PC-9 (cell line): ENCODE measurements around the gene LMX1B.

Experiments
- EZH2 ChIP-seq: fragments of 200-600 bp; sonication (generic); IDR thresholded peaks from 2 replicates; pipeline ENCODE4 v1.8.0; 2017; ENCODE audit warnings: antibody characterized with exemption, low read depth
- TF ChIP-seq, protein P1 (sequence below): fragments of 200-600 bp; sonication (generic); conservative IDR thresholded peaks from 2 replicates; pipeline ENCODE4 v1.6.1; 2017; ENCODE audit warnings: mixed run types, antibody characterized with exemption, mild to moderate bottlenecking, moderate library complexity

DNA sequence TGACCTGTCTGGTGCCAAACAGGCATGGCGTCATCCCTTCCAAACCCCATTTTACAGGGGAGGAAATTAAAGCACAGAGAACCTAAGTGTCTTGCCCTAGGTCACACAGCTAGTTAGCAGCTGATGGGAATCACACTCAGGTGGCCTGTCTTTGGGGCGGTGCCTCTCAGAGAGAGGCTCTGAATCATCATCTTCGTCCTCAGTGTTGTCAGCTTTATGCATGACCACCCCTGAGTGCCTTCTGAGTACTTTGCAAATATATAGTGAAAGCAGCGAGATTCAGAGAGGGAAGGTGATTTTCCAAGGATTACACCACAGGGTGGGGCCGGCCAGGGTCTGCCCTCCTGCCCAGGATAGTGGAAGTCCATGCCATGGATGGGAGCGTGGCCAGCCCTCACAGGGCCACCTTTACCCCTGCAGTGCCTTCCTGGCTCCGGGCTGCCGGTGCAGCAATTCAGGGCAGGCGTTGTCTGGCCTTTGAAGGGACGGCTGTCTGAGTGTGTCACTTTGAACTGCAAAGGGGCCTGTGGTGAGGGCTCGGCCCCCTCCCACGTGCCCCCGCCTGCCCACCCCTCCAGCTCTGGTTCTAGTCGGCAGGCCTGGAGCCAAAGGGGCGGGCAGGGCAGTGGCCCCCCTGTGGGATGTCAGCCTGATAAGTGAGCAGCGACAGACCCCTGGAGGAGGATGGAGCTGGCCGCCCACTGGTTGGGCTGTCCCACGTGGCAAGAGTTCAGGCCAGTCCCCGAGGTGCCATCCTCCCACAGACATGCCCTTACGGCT, 16.9 kb downstream of the LMX1B start:
- TF ChIP-seq, protein P1, sequence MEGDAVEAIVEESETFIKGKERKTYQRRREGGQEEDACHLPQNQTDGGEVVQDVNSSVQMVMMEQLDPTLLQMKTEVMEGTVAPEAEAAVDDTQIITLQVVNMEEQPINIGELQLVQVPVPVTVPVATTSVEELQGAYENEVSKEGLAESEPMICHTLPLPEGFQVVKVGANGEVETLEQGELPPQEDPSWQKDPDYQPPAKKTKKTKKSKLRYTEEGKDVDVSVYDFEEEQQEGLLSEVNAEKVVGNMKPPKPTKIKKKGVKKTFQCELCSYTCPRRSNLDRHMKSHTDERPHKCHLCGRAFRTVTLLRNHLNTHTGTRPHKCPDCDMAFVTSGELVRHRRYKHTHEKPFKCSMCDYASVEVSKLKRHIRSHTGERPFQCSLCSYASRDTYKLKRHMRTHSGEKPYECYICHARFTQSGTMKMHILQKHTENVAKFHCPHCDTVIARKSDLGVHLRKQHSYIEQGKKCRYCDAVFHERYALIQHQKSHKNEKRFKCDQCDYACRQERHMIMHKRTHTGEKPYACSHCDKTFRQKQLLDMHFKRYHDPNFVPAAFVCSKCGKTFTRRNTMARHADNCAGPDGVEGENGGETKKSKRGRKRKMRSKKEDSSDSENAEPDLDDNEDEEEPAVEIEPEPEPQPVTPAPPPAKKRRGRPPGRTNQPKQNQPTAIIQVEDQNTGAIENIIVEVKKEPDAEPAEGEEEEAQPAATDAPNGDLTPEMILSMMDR = no peak
- TF ChIP-seq EZH2 = no peak
